Hematopoietic multipotent progenitor cell treated with erythropoietin and hydrocortisone succinate and interleukin-3 and kit ligand, for 15 days (in vitro differentiated cells): Measurements from ENCODE around the gene DHX29.
A peak's percentile ranks its signal among the peaks of the same experiment; 100 is the strongest.
"Not testable (repeated sequence)": the region's sequence is repeated elsewhere in the genome, so short reads cannot be mapped to it uniquely, and the experiment has no call there.

Source experiments
- DNase-seq: peaks from one replicate; pipeline ENCODE4 v3.0.0-alpha.2; 2015; ENCODE audit warnings: low spot score

The DHX29 gene

DNA sequence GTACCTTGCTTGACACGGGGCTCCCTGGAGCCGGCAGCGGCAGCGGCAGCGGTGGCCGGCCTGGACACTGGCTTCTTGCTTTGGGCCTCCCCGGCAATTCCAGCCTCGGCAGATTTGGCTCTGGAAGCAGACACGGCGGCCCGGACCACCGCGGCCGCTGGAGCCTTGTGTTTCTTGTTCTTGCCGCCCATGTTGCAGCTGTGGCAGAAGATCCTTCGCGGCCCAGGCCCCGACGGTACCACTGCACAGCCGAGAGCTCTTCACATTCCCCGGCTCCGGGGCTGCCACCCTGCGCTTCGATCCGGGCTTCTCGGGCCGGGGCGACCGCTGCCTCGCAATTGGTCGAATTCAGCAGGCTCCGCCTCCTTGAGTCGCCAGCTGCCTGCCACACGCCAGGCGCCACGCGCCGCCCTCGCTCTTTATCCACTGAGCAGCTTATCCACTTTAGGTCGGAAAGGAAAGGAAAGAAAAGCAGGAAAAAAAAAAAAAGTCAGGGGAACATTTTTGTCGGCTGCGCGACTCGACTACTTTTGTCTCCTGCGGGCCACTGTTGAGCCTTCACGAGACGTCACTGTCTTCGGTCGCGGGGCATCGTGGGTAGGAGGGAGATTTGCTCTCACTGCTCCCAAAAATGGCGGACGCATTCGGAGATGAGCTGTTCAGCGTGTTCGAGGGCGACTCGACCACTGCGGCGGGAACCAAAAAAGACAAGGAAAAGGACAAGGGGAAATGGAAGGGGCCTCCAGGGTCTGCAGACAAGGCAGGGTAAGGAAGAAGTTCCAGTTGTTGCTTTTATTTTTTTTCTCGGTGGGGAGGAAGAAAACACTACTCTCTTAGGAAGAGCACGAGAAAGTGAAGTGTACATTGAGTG is at the start of gene DHX29, which contains the start of gene MTREX:
Gene DHX29 (minus strand): TSS at position 312 of the 871 bp plus-strand sequence. CDS start 121 bp downstream, at position 191.
Gene MTREX (plus strand): TSS at position 607 of the 871 bp plus-strand sequence. CDS start 25 bp downstream, at position 632.
- DNase-seq, result peak; percentile 89

DNA sequence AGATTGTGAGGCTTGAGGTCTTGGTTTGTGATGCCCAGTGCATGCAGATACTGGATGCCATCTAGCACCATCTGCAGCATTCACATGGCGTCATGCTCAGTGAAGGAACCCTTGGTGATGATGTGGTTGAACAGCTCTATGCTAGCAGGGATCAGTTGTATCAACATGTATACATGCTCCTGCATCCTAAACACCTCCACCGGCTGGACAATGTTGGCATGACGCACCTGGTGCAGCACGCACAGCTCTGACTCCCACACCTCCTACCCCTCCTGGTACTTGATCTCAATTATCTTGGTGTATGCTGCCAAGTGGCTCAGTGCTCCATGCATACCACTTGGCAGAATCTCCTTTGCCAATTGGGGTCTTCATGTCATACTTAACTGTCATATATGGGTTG is 49.4 kb upstream of the DHX29 start:
- DNase-seq, result no peak

DNA sequence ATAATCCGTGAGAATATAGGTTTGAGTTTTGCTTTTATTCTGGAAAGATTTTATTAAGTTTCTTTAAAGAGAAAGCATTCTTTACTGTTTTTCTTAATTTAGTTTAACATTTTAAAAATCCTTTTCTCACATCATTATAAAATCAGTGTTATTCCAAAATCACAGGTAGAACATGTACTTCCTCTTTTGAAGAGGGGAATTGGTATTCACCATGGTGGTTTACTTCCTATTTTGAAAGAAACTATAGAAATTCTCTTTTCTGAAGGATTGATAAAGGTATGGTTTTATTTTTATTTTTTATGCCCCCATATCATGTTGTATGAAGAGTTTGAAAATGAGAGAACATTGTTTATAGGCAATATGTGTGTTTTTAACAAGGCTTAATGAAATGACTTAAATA is 43.3 kb upstream of the DHX29 start:
- DNase-seq, result no peak

DNA sequence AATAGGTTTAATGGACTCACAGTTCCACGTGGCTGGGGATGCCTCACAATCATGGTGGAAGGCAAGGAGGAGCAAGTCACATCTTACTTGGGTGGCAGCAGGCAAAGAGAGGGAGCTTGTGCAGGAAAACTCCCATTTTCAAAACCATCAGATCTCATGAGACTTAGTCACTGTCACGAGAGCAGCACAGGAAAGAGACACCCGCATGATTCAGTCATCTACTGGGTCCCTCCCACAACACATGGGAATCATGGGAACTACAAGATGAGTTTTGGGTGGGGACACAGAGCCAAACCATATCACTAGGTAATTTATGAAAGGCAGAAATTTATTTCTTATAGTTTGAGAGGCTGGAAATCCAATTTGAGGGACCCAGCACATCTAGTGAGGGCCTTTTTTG is 40.3 kb upstream of the DHX29 start:
- DNase-seq, result peak; percentile 33

GRCh38 chr5:55345327-55345726 is 37.8 kb upstream of the DHX29 start:
- DNase-seq, result no peak

GRCh38 chr5:55344392-55344992 is 37.0 kb upstream of the DHX29 start:
- peak; percentile 76 for DNase-seq

- DNase-seq, result no peak
These were observed 36.1 kb upstream of the DHX29 start for GRCh38 chr5:55343609-55344008.

- DNase-seq, result no peak
These were observed 35.6 kb upstream of the DHX29 start for GRCh38 chr5:55343107-55343506.

DNA sequence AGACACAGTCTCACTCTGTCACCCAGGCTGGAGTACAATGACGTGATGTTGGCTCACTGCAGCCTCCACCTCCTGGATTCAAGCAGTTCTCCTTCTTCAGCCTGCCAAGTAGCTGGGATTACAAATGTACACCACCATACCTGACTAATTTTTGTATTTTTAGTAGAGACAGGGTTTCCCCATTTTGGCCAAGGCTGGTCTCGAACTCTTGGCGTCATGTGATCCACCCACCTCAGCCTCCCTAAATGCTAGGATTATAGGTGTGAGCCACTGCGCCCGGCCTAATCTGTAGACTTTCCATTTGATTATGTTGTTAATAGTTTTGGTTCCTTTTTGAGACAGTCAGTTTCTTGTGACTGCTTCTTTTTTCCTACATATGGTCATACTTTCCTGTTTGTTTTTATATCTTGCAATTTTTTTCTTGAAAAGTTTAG is 31.3 kb upstream of the DHX29 start:
- DNase-seq, result no peak

GRCh38 chr5:55338092-55338613 is 30.7 kb upstream of the DHX29 start:
- no peak for DNase-seq

GRCh38 chr5:55333811-55334210 is 26.3 kb upstream of the DHX29 start:
- no peak for DNase-seq

GRCh38 chr5:55333017-55333416 is 25.5 kb upstream of the DHX29 start:
- DNase-seq, result no peak

DNA sequence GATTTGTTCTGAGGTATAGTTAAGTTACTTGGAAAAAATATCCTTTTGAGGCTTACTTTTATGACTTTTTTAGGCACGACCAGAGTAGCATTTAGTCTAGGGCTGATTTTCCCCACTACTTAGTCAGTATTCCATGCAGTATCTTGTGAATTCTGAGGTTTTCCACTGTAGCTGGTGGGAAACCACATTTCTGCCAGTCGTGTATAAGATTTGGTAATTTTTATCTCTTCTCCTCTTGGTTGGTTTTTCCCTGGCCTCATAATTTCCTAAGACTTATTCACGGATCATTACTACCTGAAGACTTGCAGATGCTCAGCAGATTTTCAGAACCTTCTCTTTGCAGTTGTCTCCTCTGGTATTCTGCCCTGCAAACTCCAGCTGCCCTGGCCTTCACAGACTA is 23.8 kb upstream of the DHX29 start:
- DNase-seq, result no peak

GRCh38 chr5:55327281-55327680 is 19.8 kb upstream of the DHX29 start:
- no peak for DNase-seq

- no peak for DNase-seq
These were observed 18.1 kb upstream of the DHX29 start for GRCh38 chr5:55325621-55326020.

GRCh38 chr5:55324815-55325418 is 17.4 kb upstream of the DHX29 start:
- DNase-seq, result peak; percentile 52

DNA sequence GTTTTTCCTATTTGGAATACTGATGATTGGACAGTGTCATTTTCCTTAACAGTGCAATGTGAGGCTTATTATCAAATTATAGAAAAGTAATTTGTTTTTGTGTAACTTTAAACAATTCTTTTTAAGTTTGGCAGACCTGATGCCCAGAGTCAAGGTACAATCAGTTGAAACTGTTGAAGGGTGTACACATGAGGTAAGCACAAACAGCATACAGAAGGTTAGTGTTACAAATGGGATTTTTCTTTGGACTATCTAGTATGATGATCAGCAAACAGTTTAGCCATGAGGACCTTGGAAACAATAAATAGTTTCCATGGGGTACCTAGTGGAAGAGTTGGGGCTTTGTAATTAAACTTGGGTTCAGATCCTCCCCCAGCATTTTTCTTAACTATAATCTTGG is 16.5 kb upstream of the DHX29 start:
- DNase-seq, result no peak

GRCh38 chr5:55320571-55320970 is 13.1 kb upstream of the DHX29 start:
- DNase-seq, result no peak

DNA sequence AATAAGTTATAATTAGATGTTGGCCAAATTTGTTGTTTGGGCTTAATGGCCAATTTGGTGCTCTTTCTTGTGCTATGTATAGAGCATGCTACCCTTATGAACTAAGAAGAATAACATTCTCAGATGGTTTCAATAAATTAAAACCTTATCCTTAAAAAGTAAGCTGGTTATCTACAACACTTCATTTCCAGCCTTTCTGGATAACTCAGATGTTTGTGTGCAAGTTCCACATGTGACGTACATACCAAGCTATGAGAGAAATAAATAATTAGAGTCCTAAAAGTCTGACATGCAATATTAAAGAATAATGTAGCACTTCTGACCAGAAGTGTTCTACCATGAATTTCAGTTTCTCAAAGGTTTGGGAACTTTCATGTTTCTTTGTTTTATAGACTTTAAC is 12.0 kb upstream of the DHX29 start:
- DNase-seq, result no peak

GRCh38 chr5:55318237-55318636 is 10.7 kb upstream of the DHX29 start:
- not testable (repeated sequence) for DNase-seq

- DNase-seq, result no peak
These were observed 9.3 kb upstream of the DHX29 start for GRCh38 chr5:55316837-55317236.

GRCh38 chr5:55316289-55316688 is 8.8 kb upstream of the DHX29 start:
- no peak for DNase-seq
